ENCODE measurements around the gene SPRN. TPM values are rescaled to one million over a fixed set of nuclear protein-coding genes. Genes with fewer than 3 reads are reported as not detected.

The SPRN gene
- total RNA-seq, 1 donor = 0.18 TPM

GRCh38 chr10:133451346-133451745 is 26.9 kb upstream of the SPRN start:
- H3K4me3 ChIP-seq (ENCODE audit: low read depth, low read length) = no peak overlapping the region
- TF ChIP-seq CTCF (IDR thresholded peaks at IDR 0.05; ENCODE audit: insufficient read depth, low read length) = no peak
- no peak for DNase-seq (ENCODE audit: low read depth)

GRCh38 chr10:133448120-133448519 is 23.7 kb upstream of the SPRN start:
- no peak for TF ChIP-seq CTCF (IDR thresholded peaks at IDR 0.05; ENCODE audit: insufficient read depth, low read length)
- DNase-seq (ENCODE audit: low read depth) = no peak
- H3K4me3 ChIP-seq (ENCODE audit: low read depth, low read length) = no peak overlapping the region

- DNase-seq (ENCODE audit: low read depth) = no peak
- no peak overlapping the region for H3K4me3 ChIP-seq (ENCODE audit: low read depth, low read length)
- no peak for TF ChIP-seq CTCF (IDR thresholded peaks at IDR 0.05; ENCODE audit: insufficient read depth, low read length)
Observed at GRCh38 chr10:133446979-133447378, 22.6 kb upstream of the SPRN start.

- no peak for DNase-seq (ENCODE audit: low read depth)
- TF ChIP-seq CTCF (IDR thresholded peaks at IDR 0.05; ENCODE audit: insufficient read depth, low read length) = no peak
- H3K4me3 ChIP-seq (ENCODE audit: low read depth, low read length) = no peak overlapping the region
Observed at GRCh38 chr10:133445751-133446708, 21.6 kb upstream of the SPRN start.

- no peak overlapping the region for H3K4me3 ChIP-seq (ENCODE audit: low read depth, low read length)
- DNase-seq (ENCODE audit: low read depth) = no peak
- TF ChIP-seq CTCF (IDR thresholded peaks at IDR 0.05; ENCODE audit: insufficient read depth, low read length) = no peak
Observed at GRCh38 chr10:133445268-133445732, 20.9 kb upstream of the SPRN start.

- no peak for DNase-seq (ENCODE audit: low read depth)
- TF ChIP-seq CTCF (IDR thresholded peaks at IDR 0.05; ENCODE audit: insufficient read depth, low read length) = no peak
- no peak overlapping the region for H3K4me3 ChIP-seq (ENCODE audit: low read depth, low read length)
Observed at GRCh38 chr10:133444342-133445267, 20.2 kb upstream of the SPRN start.

Data from fibroblast of the aortic adventitia (primary cell).